Hematopoietic multipotent progenitor cell treated with erythropoietin and hydrocortisone succinate and interleukin-3 and kit ligand, for 4 days (in vitro differentiated cells): Measurements from ENCODE around the gene PARD3B.

ENCODE experiments used
- DNase-seq: peaks from one replicate; pipeline ENCODE4 v3.0.0-alpha.2; 2015

Gene PARD3B

DNA sequence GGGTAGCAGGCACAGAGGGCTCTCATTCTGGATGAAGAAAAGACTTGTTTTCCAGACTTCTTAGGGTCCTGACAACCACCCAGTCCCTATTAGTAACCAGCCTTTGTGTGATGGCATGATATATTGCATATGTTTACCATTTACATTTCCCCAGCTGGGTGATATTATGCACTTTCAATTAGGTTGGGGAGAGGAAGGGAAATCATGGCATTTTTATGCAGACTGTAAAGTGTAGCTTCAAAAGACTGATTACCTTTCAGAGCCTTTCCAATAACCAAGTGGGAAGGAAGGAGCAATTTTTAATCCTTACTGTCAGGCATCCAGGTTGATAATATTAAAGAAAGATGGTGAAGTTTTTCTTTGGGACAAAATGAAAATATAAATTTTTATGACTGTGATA, 896.2 kb downstream of the PARD3B start:
- DNase-seq: no peak

- no peak for DNase-seq
Observed at GRCh38 chr2:205448189-205448588, 902.9 kb downstream of the PARD3B start.

DNA sequence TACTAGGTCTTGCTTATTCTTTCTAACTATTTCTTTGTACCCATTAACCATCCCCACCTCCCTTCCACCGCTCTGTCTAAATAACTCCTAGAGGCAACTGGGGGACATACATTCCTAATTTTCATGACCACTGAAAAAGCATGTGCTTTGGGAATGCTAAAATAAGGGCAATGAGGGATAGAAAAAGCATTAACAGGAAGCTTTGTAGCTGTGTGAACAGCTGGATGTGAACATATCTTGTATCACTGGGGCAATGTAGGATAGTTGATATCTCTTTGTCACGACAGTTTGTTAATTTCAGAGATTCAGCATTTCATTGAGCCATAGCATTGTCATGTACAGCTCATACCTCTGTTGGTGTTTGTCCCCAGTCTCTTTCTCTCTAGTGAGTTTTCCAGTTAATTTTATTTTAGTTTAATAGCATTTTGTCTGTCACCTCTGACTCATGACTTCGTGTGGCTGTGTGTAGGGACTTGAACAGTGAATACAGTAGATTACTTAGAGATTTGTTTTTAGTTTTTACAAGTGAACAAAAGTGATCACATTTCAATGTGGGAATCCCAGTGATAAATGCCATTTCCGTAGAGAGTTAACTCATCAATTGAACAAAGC, 906.7 kb downstream of the PARD3B start:
- no peak for DNase-seq

- no peak for DNase-seq
Observed at GRCh38 chr2:205453202-205453601, 907.9 kb downstream of the PARD3B start.

GRCh38 chr2:205456682-205457081, 911.4 kb downstream of the PARD3B start:
- no peak for DNase-seq

DNA sequence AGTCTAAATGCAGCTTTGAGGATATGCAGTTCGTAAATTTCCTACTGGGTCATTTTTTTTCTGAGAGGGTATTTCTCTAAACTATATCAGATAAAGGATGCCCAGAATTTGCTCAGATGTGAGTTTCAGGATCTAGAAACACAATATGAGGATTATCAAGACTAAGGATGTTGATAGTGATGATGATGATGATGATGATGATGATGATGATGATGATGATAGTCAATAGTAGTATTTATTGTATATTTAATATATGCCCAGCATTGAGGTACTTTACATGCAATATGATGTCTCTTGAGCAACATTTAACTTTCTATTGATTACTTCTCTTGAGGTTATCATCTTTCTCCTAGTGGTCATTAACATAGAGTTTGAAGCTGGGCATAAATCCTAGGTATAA, 914.9 kb downstream of the PARD3B start:
- no peak for DNase-seq

GRCh38 chr2:205461169-205461568, 915.9 kb downstream of the PARD3B start:
- no peak for DNase-seq

- DNase-seq: no peak
Observed at GRCh38 chr2:205461678-205462665, 916.7 kb downstream of the PARD3B start.

- DNase-seq: no peak
Observed at GRCh38 chr2:205462681-205463345, 917.5 kb downstream of the PARD3B start.

GRCh38 chr2:205463466-205464025, 918.3 kb downstream of the PARD3B start:
- DNase-seq: no peak

GRCh38 chr2:205464681-205465080, 919.4 kb downstream of the PARD3B start:
- no peak for DNase-seq

GRCh38 chr2:205465791-205466190, 920.5 kb downstream of the PARD3B start:
- DNase-seq: no peak

GRCh38 chr2:205471776-205472175, 926.5 kb downstream of the PARD3B start:
- no peak for DNase-seq

GRCh38 chr2:205473791-205474190, 928.5 kb downstream of the PARD3B start:
- DNase-seq: no peak

DNA sequence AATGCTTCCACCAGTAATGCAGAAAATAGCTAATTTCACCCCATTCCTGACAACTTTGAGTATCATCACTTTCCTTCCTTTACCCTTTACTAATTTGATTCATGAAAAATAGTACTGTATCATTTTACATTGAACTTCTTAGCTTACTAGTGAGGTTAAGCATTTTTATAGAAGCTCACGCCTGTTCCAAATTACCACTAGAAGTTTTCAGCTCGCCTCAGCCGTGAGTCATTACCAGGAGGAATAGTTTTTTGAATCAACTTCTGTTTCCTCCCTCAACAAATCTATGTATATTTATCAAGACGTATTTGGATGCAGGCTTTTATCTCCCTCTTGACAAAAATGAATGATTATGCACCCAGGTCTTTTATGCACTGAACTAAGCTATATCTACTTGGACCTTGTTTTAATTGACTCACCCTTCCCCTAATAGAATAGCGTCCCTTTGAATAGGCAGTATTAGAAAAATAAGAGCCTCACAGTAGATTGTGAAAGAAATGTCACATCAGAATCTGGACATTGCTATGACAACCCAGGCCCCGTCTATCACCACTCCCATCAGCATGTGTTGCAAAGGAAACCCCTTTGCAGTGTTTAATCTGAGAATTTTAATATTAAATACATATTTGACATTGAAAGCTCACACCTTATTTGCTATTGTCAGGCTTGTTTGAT, 929.6 kb downstream of the PARD3B start:
- DNase-seq: no peak

- no peak for DNase-seq
Observed at GRCh38 chr2:205475416-205475768, 930.1 kb downstream of the PARD3B start.

DNA sequence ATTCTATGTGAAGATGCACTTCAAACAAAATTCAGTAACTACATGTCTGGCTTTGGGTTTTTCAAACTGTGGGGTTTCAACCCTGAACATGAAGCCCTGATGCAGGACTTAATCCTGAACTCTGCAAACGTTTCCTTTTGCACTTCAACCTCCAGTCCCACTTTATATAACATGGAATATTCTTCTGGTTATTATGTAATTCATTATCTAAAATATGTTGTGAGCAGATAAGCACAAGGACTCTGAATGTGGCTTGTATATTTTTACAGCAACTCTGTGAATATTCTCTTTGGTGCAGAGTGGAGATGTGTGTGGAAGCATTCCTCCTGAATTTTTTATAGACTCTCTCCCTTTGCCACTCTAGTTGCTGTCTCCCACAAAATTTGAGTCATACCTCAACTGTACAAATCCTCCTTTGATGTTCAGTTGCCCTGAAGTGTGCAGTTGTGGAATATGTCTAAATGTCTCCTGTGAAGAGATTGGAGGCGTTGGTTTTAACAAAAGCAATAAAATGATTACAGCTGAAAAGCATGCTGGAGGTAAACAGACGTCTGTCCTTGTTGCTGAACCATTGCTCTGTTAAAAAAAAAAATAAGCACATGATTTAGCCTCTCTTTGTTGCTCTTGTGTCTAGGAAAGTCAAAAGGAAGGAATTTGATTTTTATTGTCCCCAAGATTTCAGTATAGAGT, 931.9 kb downstream of the PARD3B start:
- no peak for DNase-seq

DNA sequence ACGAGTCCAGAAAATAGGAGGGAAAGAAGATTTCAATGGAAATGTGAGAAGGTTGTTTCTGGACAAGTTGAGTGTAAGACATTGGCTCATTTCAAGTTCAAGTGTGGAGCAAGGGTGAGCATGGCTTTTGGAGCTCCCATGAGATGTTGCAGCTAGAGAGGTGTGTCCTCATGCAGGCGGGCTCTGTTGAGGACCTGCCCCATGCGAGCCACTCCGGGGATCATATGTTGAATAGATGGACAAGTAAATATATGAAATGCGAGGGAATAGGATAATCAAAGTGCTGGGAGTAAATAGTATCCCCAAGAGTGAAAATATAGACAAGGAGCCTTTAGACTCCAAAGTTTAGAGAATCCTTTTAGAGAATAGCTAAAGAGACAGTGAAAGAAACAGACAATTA, 936.6 kb downstream of the PARD3B start:
- no peak for DNase-seq

- DNase-seq: no peak
Observed at GRCh38 chr2:205482399-205483081, 937.3 kb downstream of the PARD3B start.

DNA sequence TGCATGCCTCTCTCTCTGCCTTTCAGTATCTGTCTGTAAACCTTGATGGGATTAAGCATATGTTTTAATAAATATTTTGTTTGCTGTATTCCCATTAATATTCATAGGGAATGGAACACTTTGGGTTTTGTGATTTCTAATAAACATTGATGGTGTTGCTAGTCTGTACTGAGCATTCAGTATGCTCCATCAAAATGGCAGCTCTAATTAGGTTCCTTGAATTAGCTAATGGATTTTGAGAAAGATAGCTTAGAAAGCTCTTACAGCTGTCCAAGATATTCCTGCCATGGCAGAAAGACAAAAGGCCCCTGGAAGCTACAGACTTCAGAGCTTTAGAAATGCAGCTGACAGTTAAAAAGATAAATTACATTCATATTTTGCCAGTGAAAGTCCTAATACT, 937.8 kb downstream of the PARD3B start:
- DNase-seq: no peak

DNA sequence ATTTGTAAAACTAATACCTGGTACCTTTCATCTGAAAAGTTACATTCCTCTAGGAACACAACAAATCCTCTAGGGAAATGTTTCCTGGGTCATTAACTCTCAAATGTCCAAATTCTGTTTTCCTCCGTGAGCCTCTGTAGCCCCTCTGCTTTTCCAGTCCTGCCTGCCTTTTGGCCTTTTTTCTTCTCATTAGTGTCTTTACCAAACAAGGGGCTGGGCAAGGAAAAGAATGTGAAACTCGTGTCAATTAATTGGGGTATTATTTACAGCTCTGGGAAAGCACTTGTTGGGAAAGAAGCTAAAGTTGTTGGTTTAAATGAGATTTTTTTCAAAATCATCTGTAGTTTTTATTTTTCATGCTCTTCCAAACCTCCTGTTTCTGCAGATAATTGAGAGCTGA, 938.9 kb downstream of the PARD3B start:
- DNase-seq: no peak

DNA sequence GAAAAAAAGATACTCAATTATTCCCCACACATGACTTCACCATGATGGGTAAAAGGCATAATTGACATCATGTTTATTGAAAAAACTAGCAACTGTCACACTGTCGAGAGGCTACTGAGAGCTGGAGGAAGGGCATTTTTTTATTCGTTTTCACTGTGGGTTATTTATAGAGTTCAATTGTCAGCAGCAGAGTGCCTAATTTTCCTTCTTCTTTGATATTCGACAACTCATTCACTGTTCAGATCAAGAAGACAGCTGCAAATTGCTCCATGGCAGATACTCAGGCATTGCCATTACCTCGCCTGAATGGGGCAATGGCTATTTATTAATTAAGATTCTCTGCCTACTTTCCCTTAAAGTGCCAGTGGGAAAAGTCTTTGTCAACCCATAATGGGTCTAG, 939.5 kb downstream of the PARD3B start:
- DNase-seq: no peak
